Vagina (tissue), 2 donors: ENCODE data around the gene NAA80.

Experiments used
- POLR2A ChIP-seq, 2 donors: fragments of 450-650 bp; IDR thresholded peaks; one replicate each; pipeline ENCODE4 v1.6.1; 2017; ENCODE audit warnings: antibody characterized with exemption in 2 of 2, mild to moderate bottlenecking in 2 of 2, moderate library complexity in 2 of 2
- POLR2AphosphoS5 ChIP-seq, 2 donors: sonication (generic); formaldehyde crosslinking; IDR thresholded peaks; one replicate each; pipeline ENCODE4 v1.9.0; 2017; ENCODE audit warnings: antibody characterized with exemption in 2 of 2, mild to moderate bottlenecking in 2 of 2, low read depth in 1 of 2; ENCODE audit not compliant: insufficient read depth in 1 of 2
- TF ChIP-seq, protein P1 (sequence below), 3 experiments: fragments of 450-650 bp in 2 of 3; fragments of 200-600 bp in 1 of 3; sonication (generic) in 1 of 3; IDR thresholded peaks; one replicate each; pipeline ENCODE4 v1.5.1; 2017 to 2019; ENCODE audit warnings: antibody characterized with exemption in 3 of 3, mild to moderate bottlenecking in 2 of 3, moderate library complexity in 2 of 3

DNA sequence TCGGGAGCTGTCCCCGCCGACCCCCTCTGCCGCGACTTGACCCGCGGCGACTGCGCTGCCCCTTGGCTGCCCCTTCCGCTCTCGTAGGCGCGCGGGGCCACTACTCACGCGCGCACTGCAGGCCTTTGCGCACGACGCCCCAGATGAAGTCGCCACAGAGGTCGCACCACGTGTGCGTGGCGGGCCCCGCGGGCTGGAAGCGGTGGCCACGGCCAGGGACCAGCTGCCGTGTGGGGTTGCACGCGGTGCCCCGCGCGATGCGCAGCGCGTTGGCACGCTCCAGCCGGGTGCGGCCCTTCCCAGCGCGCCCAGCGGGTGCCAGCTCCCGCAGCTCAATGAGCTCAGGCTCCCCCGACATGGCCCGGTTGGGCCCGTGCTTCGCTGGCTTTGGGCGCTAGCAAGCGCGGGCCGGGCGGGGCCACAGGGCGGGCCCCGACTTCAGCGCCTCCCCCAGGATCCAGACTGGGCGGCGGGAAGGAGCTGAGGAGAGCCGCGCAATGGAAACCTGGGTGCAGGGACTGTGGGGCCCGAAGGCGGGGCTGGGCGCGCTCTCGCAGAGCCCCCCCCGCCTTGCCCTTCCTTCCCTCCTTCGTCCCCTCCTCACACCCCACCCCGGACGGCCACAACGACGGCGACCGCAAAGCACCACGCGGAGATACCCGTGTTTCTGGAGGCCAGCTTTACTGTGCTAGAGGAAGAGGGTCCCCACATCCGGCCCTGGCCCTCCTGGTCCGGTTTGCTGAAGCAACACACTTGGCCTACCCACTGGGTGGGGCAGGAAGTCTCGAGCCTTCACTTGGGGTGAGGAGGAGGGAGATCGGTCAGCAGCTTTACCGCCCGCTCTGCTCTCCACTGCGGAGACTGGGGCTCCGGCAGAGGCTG, 41.5 kb upstream of the NAA80 start, which contains the start of gene RASSF1:
- TF ChIP-seq, protein P1, sequence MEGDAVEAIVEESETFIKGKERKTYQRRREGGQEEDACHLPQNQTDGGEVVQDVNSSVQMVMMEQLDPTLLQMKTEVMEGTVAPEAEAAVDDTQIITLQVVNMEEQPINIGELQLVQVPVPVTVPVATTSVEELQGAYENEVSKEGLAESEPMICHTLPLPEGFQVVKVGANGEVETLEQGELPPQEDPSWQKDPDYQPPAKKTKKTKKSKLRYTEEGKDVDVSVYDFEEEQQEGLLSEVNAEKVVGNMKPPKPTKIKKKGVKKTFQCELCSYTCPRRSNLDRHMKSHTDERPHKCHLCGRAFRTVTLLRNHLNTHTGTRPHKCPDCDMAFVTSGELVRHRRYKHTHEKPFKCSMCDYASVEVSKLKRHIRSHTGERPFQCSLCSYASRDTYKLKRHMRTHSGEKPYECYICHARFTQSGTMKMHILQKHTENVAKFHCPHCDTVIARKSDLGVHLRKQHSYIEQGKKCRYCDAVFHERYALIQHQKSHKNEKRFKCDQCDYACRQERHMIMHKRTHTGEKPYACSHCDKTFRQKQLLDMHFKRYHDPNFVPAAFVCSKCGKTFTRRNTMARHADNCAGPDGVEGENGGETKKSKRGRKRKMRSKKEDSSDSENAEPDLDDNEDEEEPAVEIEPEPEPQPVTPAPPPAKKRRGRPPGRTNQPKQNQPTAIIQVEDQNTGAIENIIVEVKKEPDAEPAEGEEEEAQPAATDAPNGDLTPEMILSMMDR (IDR thresholded peaks at IDR 0.05): no peak
- peak in 1 of 2 donors; percentile 69 for TF ChIP-seq POLR2A (IDR thresholded peaks at IDR 0.05)
- TF ChIP-seq POLR2AphosphoS5 (IDR thresholded peaks at IDR 0.05; ENCODE audit: insufficient read depth in 1 of 2, low read depth in 1 of 2): peak; percentile 11 to 79
